Stimulated activated CD8-positive, alpha-beta memory T cell treated with anti-CD3 and anti-CD28 coated beads, Interleukin-12 subunit alpha, Interleukin-12 subunit beta, amount 100 ng/mL, for 24 hours (primary cell): ENCODE measurements around the gene LHX8.
"Not testable (repeated sequence)": the region's sequence is repeated elsewhere in the genome, so short reads cannot be mapped to it uniquely, and the experiment has no call there.

Experiments used
- DNase-seq: peaks from one replicate; pipeline ENCODE4 v3.0.0-alpha.2; 2020; ENCODE audit errors: extremely low read depth

Gene LHX8

GRCh38 chr1:75132812-75133619 lies 1.2 kb upstream of the LHX8 start:
- DNase-seq, result no peak

- no peak for DNase-seq
Observed at GRCh38 chr1:75134647-75135572, 722 bp downstream of the LHX8 start.

- DNase-seq, result no peak
Observed at GRCh38 chr1:75135573-75136194, 1.5 kb downstream of the LHX8 start.

GRCh38 chr1:75136195-75136815 lies 2.1 kb downstream of the LHX8 start:
- no peak for DNase-seq

GRCh38 chr1:75136921-75137641 lies 2.9 kb downstream of the LHX8 start:
- no peak for DNase-seq

GRCh38 chr1:75152092-75152491 lies 17.9 kb downstream of the LHX8 start:
- DNase-seq, result no peak

GRCh38 chr1:75159154-75159553 lies 25.0 kb downstream of the LHX8 start:
- no peak for DNase-seq

GRCh38 chr1:75165264-75165663 lies 31.1 kb downstream of the LHX8 start:
- DNase-seq, result no peak

GRCh38 chr1:75166821-75167220 lies 32.6 kb downstream of the LHX8 start:
- no peak for DNase-seq

- DNase-seq, result no peak
Observed at GRCh38 chr1:75170011-75170410, 35.8 kb downstream of the LHX8 start.

- no peak for DNase-seq
Observed at GRCh38 chr1:75170981-75171380, 36.8 kb downstream of the LHX8 start.

GRCh38 chr1:75171876-75172275 lies 37.7 kb downstream of the LHX8 start:
- no peak for DNase-seq

- DNase-seq, result no peak
Observed at GRCh38 chr1:75172556-75172955, 38.4 kb downstream of the LHX8 start.

GRCh38 chr1:75174031-75174760 lies 40.0 kb downstream of the LHX8 start:
- DNase-seq, result no peak

- DNase-seq, result not testable (repeated sequence)
Observed at GRCh38 chr1:75181214-75181955, 47.2 kb downstream of the LHX8 start.

GRCh38 chr1:75188892-75189291 lies 54.7 kb downstream of the LHX8 start:
- no peak for DNase-seq

GRCh38 chr1:75198163-75198562 lies 64.0 kb downstream of the LHX8 start:
- DNase-seq, result no peak

GRCh38 chr1:75198761-75199160 lies 64.6 kb downstream of the LHX8 start:
- no peak for DNase-seq

GRCh38 chr1:75202751-75203150 lies 68.6 kb downstream of the LHX8 start:
- DNase-seq, result no peak
